Osteocyte (in vitro differentiated cells): ENCODE results near the gene RAD54L. TPM values are rescaled to one million over a fixed set of nuclear protein-coding genes. Genes with fewer than 3 reads are reported as not detected.

Experiments
- DNase-seq: peaks from one replicate; pipeline ENCODE4 v3.0.0; 2021; ENCODE audit warnings: mixed read lengths; ENCODE audit not compliant: unreplicated experiment; ENCODE audit errors: extremely low spot score
- H3K27ac Mint-ChIP-seq: one replicate; pipeline ENCODE4 v1.8.0; 2021; ENCODE audit warnings: mild to moderate bottlenecking, mixed read lengths; ENCODE audit not compliant: unreplicated experiment
- H3K27me3 Mint-ChIP-seq: one replicate; pipeline ENCODE4 v1.8.0; 2021; ENCODE audit warnings: mixed read lengths; ENCODE audit not compliant: unreplicated experiment
- H3K36me3 Mint-ChIP-seq: one replicate; pipeline ENCODE4 v1.8.0; 2021; ENCODE audit warnings: mixed read lengths; ENCODE audit not compliant: unreplicated experiment
- H3K4me1 Mint-ChIP-seq: one replicate; pipeline ENCODE4 v1.8.0; 2021; ENCODE audit warnings: mixed read lengths; ENCODE audit not compliant: unreplicated experiment
- H3K4me3 Mint-ChIP-seq: one replicate; pipeline ENCODE4 v1.8.0; 2021; ENCODE audit warnings: mild to moderate bottlenecking, moderate library complexity, mixed read lengths; ENCODE audit not compliant: unreplicated experiment
- H3K9me3 Mint-ChIP-seq: one replicate; pipeline ENCODE4 v1.8.0; 2021; ENCODE audit warnings: mixed read lengths; ENCODE audit not compliant: unreplicated experiment
- CTCF ChIP-seq: fragments of 200-600 bp; sonication (generic); IDR thresholded peaks from 2 replicates; pipeline ENCODE4 v1.5.0; 2021; ENCODE audit warnings: antibody characterized with exemption, mild to moderate bottlenecking, moderate library complexity
- total RNA-seq: library from RNA; stranded (reverse); gene quantifications from 2 replicates; pipeline ENCODE4 v1.2.1, GENCODE V29; 2021

Gene RAD54L
- total RNA-seq, 1 donor from 2014 or later = 4.2 TPM

- no peaks in the 10 kb centered on the region for H3K4me1 Mint-ChIP-seq
- H3K4me3 Mint-ChIP-seq = no peak overlapping the region
- no peaks in the 10 kb centered on the region for H3K27me3 Mint-ChIP-seq
- no peak overlapping the region for H3K27ac Mint-ChIP-seq
- no peaks in the 10 kb centered on the region for H3K9me3 Mint-ChIP-seq
- DNase-seq = no peak
- no peaks in the 10 kb centered on the region for H3K36me3 Mint-ChIP-seq
- no peak for TF ChIP-seq CTCF
These were observed 21.0 kb downstream of the RAD54L start for GRCh38 chr1:46268578-46268977.

- H3K27ac Mint-ChIP-seq = no peak overlapping the region
- TF ChIP-seq CTCF = no peak
- DNase-seq = no peak
- H3K9me3 Mint-ChIP-seq = no peaks in the 10 kb centered on the region
- H3K4me3 Mint-ChIP-seq = no peak overlapping the region
- H3K36me3 Mint-ChIP-seq = no peaks in the 10 kb centered on the region
- H3K27me3 Mint-ChIP-seq = no peaks in the 10 kb centered on the region
- H3K4me1 Mint-ChIP-seq = no peaks in the 10 kb centered on the region
These were observed 26.9 kb downstream of the RAD54L start for GRCh38 chr1:46274225-46275029.

GRCh38 chr1:46275030-46275337 lies 27.4 kb downstream of the RAD54L start:
- H3K27me3 Mint-ChIP-seq = no peaks in the 10 kb centered on the region
- no peak overlapping the region for H3K4me3 Mint-ChIP-seq

GRCh38 chr1:46277658-46278373 lies 30.3 kb downstream of the RAD54L start:
- no peaks in the 10 kb centered on the region for H3K4me1 Mint-ChIP-seq
- H3K27ac Mint-ChIP-seq = no peak overlapping the region
- no peaks in the 10 kb centered on the region for H3K27me3 Mint-ChIP-seq
- H3K36me3 Mint-ChIP-seq = peaks cover 6% of the 10 kb centered on the region
- no peak for TF ChIP-seq CTCF
- H3K9me3 Mint-ChIP-seq = no peaks in the 10 kb centered on the region
- H3K4me3 Mint-ChIP-seq = no peak overlapping the region
- DNase-seq = no peak

More at GRCh38 chr1:46275030-46275337, 27.4 kb downstream of the RAD54L start:
- no peak for DNase-seq
- Mint-ChIP-seq H3K9me3 (no peaks in the 10 kb centered on the region), H3K36me3 (no peaks in the 10 kb centered on the region), H3K4me1 (no peaks in the 10 kb centered on the region), H3K27ac (no peak overlapping the region)
- no peak for TF ChIP-seq CTCF

GRCh38 chr1:46278807-46279206 lies 31.2 kb downstream of the RAD54L start:
- no peak for DNase-seq
- H3K27ac Mint-ChIP-seq = no peak overlapping the region
- H3K27me3 Mint-ChIP-seq = no peaks in the 10 kb centered on the region
- peaks cover 13% of the 10 kb centered on the region for H3K36me3 Mint-ChIP-seq
- no peaks in the 10 kb centered on the region for H3K4me1 Mint-ChIP-seq
- no peak for TF ChIP-seq CTCF
- H3K9me3 Mint-ChIP-seq = no peaks in the 10 kb centered on the region
- H3K4me3 Mint-ChIP-seq = no peak overlapping the region
